Activated T-helper 9 cell treated with anti-CD3 and anti-CD28 coated beads, Interleukin-2, amount 50 U/mL, for 16 hours (primary cell): Measurements from ENCODE around the gene RGN.
"Not testable (repeated sequence)": the region's sequence is repeated elsewhere in the genome, so short reads cannot be mapped to it uniquely, and the experiment has no call there.

ENCODE experiments used
- DNase-seq: peaks from one replicate; pipeline ENCODE4 v3.0.0-alpha.2; 2020; ENCODE audit warnings: low read depth

RGN gene

DNA sequence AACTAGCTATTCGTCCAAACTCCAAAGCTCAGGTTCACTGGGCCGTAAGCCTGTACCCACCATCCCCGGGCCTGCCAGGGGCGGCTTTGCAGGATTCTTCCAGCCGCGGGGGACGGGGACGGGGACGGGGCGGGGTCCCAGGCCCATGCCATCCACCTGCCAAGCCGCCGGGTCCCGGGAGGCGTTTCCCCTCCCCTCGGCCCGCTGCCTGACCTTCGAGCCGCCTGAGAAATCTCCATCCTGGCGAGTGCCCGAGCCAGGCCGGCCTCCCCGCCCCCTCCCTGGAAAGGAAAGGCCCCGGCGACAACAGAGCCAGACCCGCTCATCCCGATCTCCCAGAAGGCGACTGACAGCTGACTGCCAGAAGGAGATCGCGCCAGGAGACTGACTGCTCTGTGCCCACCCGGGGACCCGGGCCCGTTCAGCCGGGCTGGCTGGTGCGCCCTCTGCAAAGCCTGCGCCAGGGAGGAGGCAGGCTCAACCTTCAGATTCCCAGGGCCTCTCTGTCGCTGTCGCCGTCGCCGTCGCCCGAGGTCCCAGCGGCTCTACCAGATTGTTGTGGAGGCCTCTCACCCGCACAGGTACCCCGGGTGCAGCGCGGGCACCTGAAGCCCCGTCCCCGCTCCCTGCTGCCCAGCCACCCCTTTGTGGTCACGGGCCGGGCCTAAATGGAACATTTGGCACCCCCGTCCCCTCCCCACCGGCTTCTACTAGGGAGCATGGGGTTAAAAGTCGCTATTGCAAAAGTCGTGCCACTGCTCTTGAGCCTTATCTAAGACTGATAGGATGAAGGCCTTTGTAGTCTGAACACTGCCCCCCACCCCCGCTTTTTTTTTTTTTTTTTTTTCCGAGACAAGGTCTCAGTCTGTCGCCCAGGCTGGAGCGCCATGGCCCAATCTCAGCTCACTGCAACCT is at the start of gene RGN:
Gene RGN, plus strand, starts transcription at position 315 of the 915 bp plus-strand sequence. CDS start 2,702 bp downstream, outside the sequence.
- DNase-seq = no peak

- no peak for DNase-seq
Measured at GRCh38 chrX:47030339-47030738, 47.9 kb upstream of the RGN start.

- DNase-seq = no peak
Measured at GRCh38 chrX:47047989-47048388, 30.3 kb upstream of the RGN start.

DNA sequence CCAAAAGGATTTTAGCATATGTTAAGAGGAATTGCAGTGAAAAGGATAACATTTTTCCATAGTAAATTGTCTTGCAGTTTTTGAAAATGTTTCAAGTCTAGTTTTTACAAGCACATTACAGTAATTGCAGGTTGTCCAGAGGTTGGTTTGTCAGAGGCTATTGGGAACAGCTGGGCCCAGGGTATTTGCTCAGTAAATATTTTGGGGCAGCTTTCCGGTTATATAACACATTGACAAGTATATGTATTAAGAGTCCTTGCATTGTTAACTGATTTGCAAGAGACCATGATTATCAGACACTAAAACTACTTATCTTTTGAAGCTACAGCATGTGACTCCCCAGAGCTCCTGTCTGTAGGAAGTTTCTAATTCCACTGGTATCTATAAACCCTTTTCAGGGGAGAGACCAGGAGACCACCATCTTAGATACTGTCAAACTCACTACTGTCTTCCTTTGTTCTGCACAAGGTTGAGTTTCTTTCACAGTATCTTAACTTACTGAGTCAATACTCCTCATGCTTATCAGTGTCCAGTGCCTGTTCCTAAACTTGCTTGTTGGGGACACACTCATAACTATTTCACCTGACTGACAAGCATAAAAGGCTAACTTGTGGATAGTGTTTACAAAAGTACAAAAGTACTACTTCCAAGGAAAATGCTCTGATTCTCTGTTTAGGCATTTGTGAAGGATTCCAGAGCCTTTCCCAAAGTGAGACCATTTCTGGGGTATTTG is 18.9 kb upstream of the RGN start:
- no peak for DNase-seq

DNA sequence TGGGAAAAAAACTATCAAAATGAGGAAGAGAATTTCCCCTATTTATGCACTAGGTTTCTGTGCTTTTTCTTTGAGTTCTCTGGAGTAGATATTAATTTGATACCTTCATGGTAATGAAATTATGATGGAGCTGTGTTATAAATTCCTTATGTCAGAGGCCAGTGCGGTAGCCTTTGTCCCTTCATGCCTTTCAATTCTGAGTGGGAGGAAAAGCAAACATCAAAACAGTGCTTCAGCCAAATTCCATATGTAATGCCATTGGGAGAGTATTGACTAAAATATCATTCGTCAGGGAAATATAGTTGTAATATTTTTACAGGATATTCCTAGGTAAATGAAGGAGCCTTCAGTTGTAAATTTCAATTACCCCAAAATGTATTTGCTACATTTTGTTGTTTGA is 17.5 kb upstream of the RGN start:
- DNase-seq = no peak

DNA sequence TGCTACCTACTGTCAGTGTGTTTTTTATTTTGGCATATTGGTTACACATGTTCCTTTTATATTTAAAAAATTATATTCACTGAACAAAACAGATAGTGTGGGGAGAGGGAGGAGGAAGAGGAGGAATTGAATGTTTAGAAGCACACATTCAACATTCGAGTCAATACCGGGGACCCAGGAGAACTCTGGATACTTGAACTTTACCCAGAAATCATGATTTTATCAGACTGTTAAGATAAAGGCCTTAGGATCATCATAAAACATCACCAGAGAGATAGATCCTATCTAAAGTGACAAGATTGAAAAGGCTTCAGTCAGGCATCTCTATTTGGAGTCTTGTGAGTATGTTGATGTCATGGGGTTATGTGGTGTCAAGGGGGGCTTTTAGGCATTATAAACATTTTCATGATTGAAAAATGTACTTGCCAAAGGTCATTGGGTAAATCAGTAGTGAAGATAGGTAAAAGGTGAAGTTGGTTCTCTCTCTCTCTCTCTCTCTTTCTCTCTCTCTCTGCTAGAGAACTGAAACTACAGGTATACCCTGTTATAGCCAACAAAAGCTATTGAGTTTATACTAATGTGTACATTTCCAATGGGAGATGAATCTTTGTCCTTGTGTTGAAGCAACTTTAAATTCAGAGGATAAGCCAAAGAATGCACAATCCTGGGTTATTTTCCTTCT is 16.9 kb upstream of the RGN start:
- DNase-seq = no peak

DNA sequence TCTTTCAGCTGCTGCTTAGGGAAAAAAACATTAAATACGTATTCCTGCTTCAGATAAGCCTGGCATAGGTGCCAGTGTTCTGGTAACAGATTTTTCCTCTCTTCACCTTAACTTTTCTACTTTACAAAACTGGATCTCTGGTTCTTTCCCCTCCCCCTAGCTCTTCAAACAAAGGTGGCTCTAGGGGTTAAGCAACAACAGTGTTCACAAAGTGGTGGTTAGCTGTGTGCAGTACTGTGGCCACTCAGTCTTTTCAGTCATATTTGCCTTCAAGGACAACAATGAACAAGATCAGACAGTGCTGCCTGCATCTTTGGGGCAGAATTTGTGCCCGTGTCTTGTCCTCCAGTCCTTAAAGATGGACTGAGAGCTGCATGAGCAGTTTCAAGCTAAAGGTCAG is 15.1 kb upstream of the RGN start:
- DNase-seq = no peak

- no peak for DNase-seq
Measured at GRCh38 chrX:47068214-47068613, 10.0 kb upstream of the RGN start.

DNA sequence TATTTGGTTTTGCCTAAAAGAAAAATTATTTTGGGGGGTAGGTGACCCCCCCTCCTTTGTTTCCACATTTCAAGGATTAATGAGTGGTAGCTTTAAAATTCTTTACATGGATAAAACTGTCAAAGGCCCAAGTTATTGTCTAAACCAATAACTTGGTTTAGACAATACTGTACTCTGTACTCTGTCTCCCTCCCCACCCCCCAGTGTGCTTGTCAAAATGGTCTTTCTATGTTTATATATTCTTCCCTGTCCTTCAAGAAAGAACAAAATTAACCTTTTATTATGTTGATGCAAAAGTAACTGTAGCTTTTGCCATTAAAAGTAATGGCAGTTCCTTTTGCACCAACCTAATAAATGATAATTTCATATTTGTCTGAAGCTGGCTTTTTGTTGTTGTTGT is 9.5 kb upstream of the RGN start:
- DNase-seq = no peak

- no peak for DNase-seq
Measured at GRCh38 chrX:47080215-47080914, 2.1 kb downstream of the RGN start.

DNA sequence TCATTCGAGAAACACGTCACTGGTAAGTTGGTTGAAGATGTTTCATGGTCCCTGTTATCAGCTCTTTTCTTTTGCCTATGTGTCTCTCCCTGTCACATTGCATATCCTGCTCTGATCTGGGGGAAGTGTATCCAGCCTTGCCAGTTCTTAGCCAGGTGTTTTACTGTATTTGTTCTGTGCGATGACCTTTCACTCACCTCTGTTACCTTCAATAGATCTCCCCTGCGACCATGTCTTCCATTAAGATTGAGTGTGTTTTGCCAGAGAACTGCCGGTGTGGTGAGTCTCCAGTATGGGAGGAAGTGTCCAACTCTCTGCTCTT is 2.6 kb downstream of the RGN start:
- DNase-seq = no peak

GRCh38 chrX:47091149-47091775 is 13.0 kb downstream of the RGN start:
- no peak for DNase-seq

GRCh38 chrX:47093248-47093647 is 15.0 kb downstream of the RGN start:
- no peak for DNase-seq

DNA sequence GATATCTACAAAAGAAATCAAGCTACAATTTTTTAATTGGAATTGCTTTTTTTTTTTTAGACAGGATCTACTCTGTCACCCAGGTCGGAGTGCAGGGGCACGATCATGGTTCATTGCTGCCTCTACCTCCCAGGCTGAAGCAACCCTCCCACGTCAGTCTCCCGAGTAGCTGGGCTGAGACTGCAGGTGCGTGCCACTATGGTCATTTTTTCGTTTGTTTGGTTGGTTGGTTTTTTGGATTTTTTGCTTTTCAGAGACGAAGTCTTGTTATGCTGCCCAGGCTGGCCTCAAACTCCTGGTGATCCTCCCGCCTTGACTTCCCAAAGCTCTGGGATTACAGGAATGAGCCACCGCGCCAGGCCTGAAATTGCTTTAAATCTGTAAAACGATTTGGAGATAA is 15.6 kb downstream of the RGN start:
- DNase-seq = no peak

GRCh38 chrX:47097018-47097417 is 18.8 kb downstream of the RGN start:
- no peak for DNase-seq

- DNase-seq = no peak
Measured at GRCh38 chrX:47098338-47099094, 20.3 kb downstream of the RGN start.

- no peak for DNase-seq
Measured at GRCh38 chrX:47101206-47101605, 23.0 kb downstream of the RGN start.

GRCh38 chrX:47110936-47111615 is 32.8 kb downstream of the RGN start:
- DNase-seq = not testable (repeated sequence)

GRCh38 chrX:47112316-47112954 is 34.2 kb downstream of the RGN start:
- no peak for DNase-seq

- not testable (repeated sequence) for DNase-seq
Measured at GRCh38 chrX:47116551-47117110, 38.4 kb downstream of the RGN start.
